ENCODE data around the gene GAS2L2.
"Not testable (repeated sequence)": the region's sequence is repeated elsewhere in the genome, so short reads cannot be mapped to it uniquely, and the experiment has no call there.

The GAS2L2 gene

DNA sequence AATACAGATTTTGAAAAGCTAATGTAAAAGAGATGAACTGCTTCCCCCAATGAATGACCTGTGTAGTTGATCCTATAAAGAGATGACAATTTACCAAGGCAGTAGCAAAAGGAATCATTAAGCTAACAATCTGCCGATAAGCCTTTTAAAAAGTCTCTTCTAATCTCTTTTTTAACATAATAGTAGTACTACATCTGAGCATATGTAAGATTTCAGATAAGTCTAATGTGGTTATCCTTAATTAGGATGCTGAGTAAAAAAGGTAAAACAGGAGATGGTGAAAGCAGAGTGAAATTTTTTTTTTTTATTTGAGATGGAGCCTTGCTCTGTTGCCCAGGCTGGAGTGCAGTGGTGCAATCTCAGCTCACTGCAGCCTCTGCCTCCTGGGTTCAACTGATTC is 47.8 kb downstream of the GAS2L2 start:
- Histone ChIP-seq H3K36me3 (ENCODE audit: control insufficient read depth in 1 of 2, insufficient read depth in 2 of 2, low read depth in 1 of 2, low read length in 2 of 2) (peaks cover 0 to 23% of the 10 kb centered on the region in 2 experiments), H2AFZ (ENCODE audit: low read depth, low read length) (no peak overlapping the region), H4K8ac (ENCODE audit: low read length) (no peak overlapping the region), H3K4me1 (ENCODE audit: control insufficient read depth, insufficient read depth, low read depth, low read length) (peaks cover 2% of the 10 kb centered on the region), H3K79me1 (replicated peaks; ENCODE audit: low read length, poor library complexity, severe bottlenecking) (peaks cover 25% of the 10 kb centered on the region), H3K9ac (ENCODE audit: low read length) (no peak overlapping the region), H2BK12ac (ENCODE audit: low read length in 2 of 2) (no peak overlapping the region), H3K14ac (ENCODE audit: low read length in 2 of 2) (no peak overlapping the region), H3K18ac (ENCODE audit: low read depth in 1 of 2, low read length in 2 of 2) (no peak overlapping the region), H4K91ac (ENCODE audit: low read length) (no peak overlapping the region), H3K23ac (ENCODE audit: low read length in 2 of 2) (no peak overlapping the region), H2BK15ac (ENCODE audit: low read depth, poor library complexity, severe bottlenecking) (no peak overlapping the region), H3K4me3 (ENCODE audit: insufficient read depth in 1 of 2, low read depth in 1 of 2, low read length in 2 of 2) (no peak overlapping the region), H2BK5ac (ENCODE audit: low read depth, low read length, poor library complexity, severe bottlenecking) (no peak overlapping the region), H3K27me3 (ENCODE audit: control insufficient read depth in 1 of 2, insufficient read depth in 1 of 2, low read length in 2 of 2) (no peaks in the 10 kb centered on the region), H2BK120ac (ENCODE audit: low read depth, low read length) (no peak overlapping the region), H3K4me2 (ENCODE audit: low read length, poor library complexity, severe bottlenecking) (no peak overlapping the region), H3K27ac (ENCODE audit: low read length, poor library complexity, severe bottlenecking) (no peak overlapping the region), H3K9me3 (ENCODE audit: control insufficient read depth, low read length) (no peaks in the 10 kb centered on the region), H2AK5ac (ENCODE audit: low read length, severe bottlenecking) (no peak overlapping the region), H3K4ac (ENCODE audit: low read depth in 1 of 2, low read length in 2 of 2) (no peak overlapping the region)
- DNase-seq, result no peak
- WGBS, result no CpG with 5 or more reads among the region's 1 CpG

DNA sequence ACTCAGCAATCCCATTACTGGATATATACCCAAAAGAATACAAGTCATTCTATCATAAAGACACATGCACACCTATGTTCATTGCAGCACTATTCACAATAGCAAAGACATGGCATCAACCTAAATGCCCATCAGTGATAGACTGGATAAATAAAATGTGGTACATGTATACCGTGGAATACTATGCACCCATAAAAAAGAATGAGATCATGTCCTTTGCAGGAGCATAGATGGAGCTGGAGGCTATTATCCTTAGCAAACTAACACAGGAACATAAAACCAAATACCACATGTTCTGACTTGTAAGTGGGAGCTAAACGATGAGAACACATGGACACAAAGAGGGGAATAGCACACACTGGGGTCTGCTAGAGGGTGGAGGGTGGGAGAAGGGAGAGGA is 49.7 kb downstream of the GAS2L2 start:
- not testable (repeated sequence) for H3K9ac ChIP-seq (ENCODE audit: low read length); H4K91ac ChIP-seq (ENCODE audit: low read length); H2BK15ac ChIP-seq (ENCODE audit: low read depth, poor library complexity, severe bottlenecking); H3K18ac ChIP-seq (ENCODE audit: low read depth in 1 of 2, low read length in 2 of 2); H2BK12ac ChIP-seq (ENCODE audit: low read length in 2 of 2); H2BK120ac ChIP-seq (ENCODE audit: low read depth, low read length); H3K27ac ChIP-seq (ENCODE audit: low read length, poor library complexity, severe bottlenecking); DNase-seq; H3K9me3 ChIP-seq (ENCODE audit: control insufficient read depth, low read length); H3K4ac ChIP-seq (ENCODE audit: low read depth in 1 of 2, low read length in 2 of 2); H2BK5ac ChIP-seq (ENCODE audit: low read depth, low read length, poor library complexity, severe bottlenecking); H2AK5ac ChIP-seq (ENCODE audit: low read length, severe bottlenecking); H3K14ac ChIP-seq (ENCODE audit: low read length in 2 of 2); H4K8ac ChIP-seq (ENCODE audit: low read length); H2AFZ ChIP-seq (ENCODE audit: low read depth, low read length); H3K4me1 ChIP-seq (ENCODE audit: control insufficient read depth, insufficient read depth, low read depth, low read length); H3K23ac ChIP-seq (ENCODE audit: low read length in 2 of 2); H3K4me3 ChIP-seq (ENCODE audit: insufficient read depth in 1 of 2, low read depth in 1 of 2, low read length in 2 of 2); H3K27me3 ChIP-seq (ENCODE audit: control insufficient read depth in 1 of 2, insufficient read depth in 1 of 2, low read length in 2 of 2); H3K4me2 ChIP-seq (ENCODE audit: low read length, poor library complexity, severe bottlenecking)
- Histone ChIP-seq H3K36me3 (ENCODE audit: control insufficient read depth in 1 of 2, insufficient read depth in 2 of 2, low read depth in 1 of 2, low read length in 2 of 2) (peaks cover under 1 to 12% of the 10 kb centered on the region in 2 experiments), H3K79me1 (replicated peaks; ENCODE audit: low read length, poor library complexity, severe bottlenecking) (peaks cover 27% of the 10 kb centered on the region)
- 100% methylated on average over 1 of the region's 2 CpGs for WGBS

DNA sequence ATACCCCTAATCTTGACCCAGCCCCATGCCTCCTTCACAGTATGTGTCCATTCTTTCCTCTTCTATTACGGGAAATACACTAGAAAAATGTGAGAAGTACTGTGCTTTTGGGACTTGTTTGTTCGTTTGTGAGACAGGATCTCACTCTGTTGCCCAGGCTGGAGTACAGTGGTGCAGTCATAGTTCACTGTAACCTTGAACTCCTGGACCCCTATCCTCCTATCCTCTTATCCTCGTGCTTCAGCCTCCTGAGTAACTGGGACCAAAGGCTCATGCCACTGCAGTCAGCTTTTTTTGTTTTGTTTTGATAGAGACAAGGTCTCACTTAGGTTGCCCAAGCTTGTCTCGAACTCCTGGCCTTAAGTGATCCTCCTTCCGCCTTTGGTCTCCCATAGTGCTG is 51.5 kb downstream of the GAS2L2 start:
- no peak for DNase-seq
- Histone ChIP-seq H2BK12ac (ENCODE audit: low read length in 2 of 2) (no peak overlapping the region), H3K9ac (ENCODE audit: low read length) (no peak overlapping the region), H3K79me1 (replicated peaks; ENCODE audit: low read length, poor library complexity, severe bottlenecking) (peaks cover 23% of the 10 kb centered on the region), H3K36me3 (ENCODE audit: control insufficient read depth in 1 of 2, insufficient read depth in 2 of 2, low read depth in 1 of 2, low read length in 2 of 2) (peaks cover 3 to 16% of the 10 kb centered on the region in 2 experiments), H3K27ac (ENCODE audit: low read length, poor library complexity, severe bottlenecking) (no peak overlapping the region), H4K91ac (ENCODE audit: low read length) (no peak overlapping the region), H2BK5ac (ENCODE audit: low read depth, low read length, poor library complexity, severe bottlenecking) (no peak overlapping the region), H3K9me3 (ENCODE audit: control insufficient read depth, low read length) (no peaks in the 10 kb centered on the region), H2BK120ac (ENCODE audit: low read depth, low read length) (no peak overlapping the region), H3K4ac (ENCODE audit: low read depth in 1 of 2, low read length in 2 of 2) (no peak overlapping the region), H2BK15ac (ENCODE audit: low read depth, poor library complexity, severe bottlenecking) (no peak overlapping the region), H3K23ac (ENCODE audit: low read length in 2 of 2) (no peak overlapping the region), H3K14ac (ENCODE audit: low read length in 2 of 2) (no peak overlapping the region), H2AK5ac (ENCODE audit: low read length, severe bottlenecking) (no peak overlapping the region), H3K4me1 (ENCODE audit: control insufficient read depth, insufficient read depth, low read depth, low read length) (no peaks in the 10 kb centered on the region), H3K27me3 (ENCODE audit: control insufficient read depth in 1 of 2, insufficient read depth in 1 of 2, low read length in 2 of 2) (no peaks in the 10 kb centered on the region), H3K18ac (ENCODE audit: low read depth in 1 of 2, low read length in 2 of 2) (no peak overlapping the region), H3K4me2 (ENCODE audit: low read length, poor library complexity, severe bottlenecking) (no peak overlapping the region), H2AFZ (ENCODE audit: low read depth, low read length) (no peak overlapping the region), H4K8ac (ENCODE audit: low read length) (no peak overlapping the region), H3K4me3 (ENCODE audit: insufficient read depth in 1 of 2, low read depth in 1 of 2, low read length in 2 of 2) (no peak overlapping the region)
- WGBS, result 97% methylated on average over 3 of the region's 5 CpGs

DNA sequence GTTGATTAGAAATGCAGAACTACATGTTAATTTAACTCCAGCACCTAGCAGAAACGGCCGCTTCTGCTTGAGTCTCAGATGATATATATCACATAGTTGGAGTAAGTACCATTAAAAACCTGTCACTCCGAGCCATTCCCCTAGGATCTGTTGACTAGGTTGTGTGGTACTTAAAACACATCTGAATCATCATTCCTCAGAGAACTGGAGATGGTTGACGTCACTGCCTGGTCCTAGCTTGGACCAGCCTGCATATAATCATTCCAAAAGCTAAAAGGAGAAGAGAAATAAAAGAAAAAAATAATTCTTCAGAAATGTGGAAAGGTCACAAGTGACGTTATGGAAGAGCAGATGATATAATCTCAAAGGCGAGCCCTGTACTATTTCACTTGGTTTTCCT is 52.9 kb downstream of the GAS2L2 start:
- Histone ChIP-seq H2BK15ac (ENCODE audit: low read depth, poor library complexity, severe bottlenecking) (no peak overlapping the region), H2AFZ (ENCODE audit: low read depth, low read length) (no peak overlapping the region), H2AK5ac (ENCODE audit: low read length, severe bottlenecking) (no peak overlapping the region), H2BK12ac (ENCODE audit: low read length in 2 of 2) (no peak overlapping the region), H3K9me3 (ENCODE audit: control insufficient read depth, low read length) (no peaks in the 10 kb centered on the region), H3K79me1 (replicated peaks; ENCODE audit: low read length, poor library complexity, severe bottlenecking) (peaks cover 28% of the 10 kb centered on the region), H3K27me3 (ENCODE audit: control insufficient read depth in 1 of 2, insufficient read depth in 1 of 2, low read length in 2 of 2) (no peaks in the 10 kb centered on the region), H2BK5ac (ENCODE audit: low read depth, low read length, poor library complexity, severe bottlenecking) (no peak overlapping the region), H3K4me2 (ENCODE audit: low read length, poor library complexity, severe bottlenecking) (no peak overlapping the region), H3K9ac (ENCODE audit: low read length) (no peak overlapping the region), H3K36me3 (ENCODE audit: control insufficient read depth in 1 of 2, insufficient read depth in 2 of 2, low read depth in 1 of 2, low read length in 2 of 2) (peaks cover 5 to 29% of the 10 kb centered on the region in 2 experiments), H3K14ac (ENCODE audit: low read length in 2 of 2) (no peak overlapping the region), H3K4me3 (ENCODE audit: insufficient read depth in 1 of 2, low read depth in 1 of 2, low read length in 2 of 2) (no peak overlapping the region), H4K8ac (ENCODE audit: low read length) (no peak overlapping the region), H2BK120ac (ENCODE audit: low read depth, low read length) (no peak overlapping the region), H4K91ac (ENCODE audit: low read length) (no peak overlapping the region), H3K23ac (ENCODE audit: low read length in 2 of 2) (no peak overlapping the region), H3K4me1 (ENCODE audit: control insufficient read depth, insufficient read depth, low read depth, low read length) (no peaks in the 10 kb centered on the region), H3K18ac (ENCODE audit: low read depth in 1 of 2, low read length in 2 of 2) (no peak overlapping the region), H3K27ac (ENCODE audit: low read length, poor library complexity, severe bottlenecking) (no peak overlapping the region), H3K4ac (ENCODE audit: low read depth in 1 of 2, low read length in 2 of 2) (no peak overlapping the region)
- WGBS, result 74% methylated on average over 4 of the region's 6 CpGs
- DNase-seq, result peak; percentile 24

Data from mesenchymal stem cell (in vitro differentiated cells and primary cell).